ENCODE data around the gene P4HB. TPM values are rescaled to one million over a fixed set of nuclear protein-coding genes. Genes with fewer than 3 reads are reported as not detected.

P4HB gene
- total RNA-seq, 1 donor from 2014 or later = 364 TPM

DNA sequence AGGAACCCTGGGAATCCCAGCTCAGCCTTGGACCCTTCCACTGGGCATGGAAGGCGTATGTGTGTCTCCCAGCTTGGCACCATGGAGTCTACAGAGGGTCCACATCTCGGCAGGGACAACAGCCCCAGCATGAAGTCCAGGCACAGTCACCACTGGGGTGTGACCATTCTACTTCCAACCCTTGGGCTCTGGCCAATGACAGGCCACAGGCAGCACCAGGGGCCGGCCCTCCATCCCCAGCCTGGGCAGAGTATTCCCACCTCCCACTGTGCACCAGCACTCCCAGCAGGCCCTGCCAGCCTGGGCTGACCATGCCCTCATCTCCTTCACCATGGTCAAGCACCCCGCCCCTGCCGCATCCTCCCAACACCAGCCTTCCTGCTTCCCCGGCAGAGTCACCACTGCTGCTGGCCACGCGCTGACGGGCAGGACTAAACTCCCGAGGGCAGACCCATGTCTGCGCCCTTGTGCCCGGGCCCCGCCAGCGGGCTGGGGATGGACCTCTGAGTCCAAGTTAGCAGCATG is 15.9 kb downstream of the P4HB start:
- Mint-ChIP-seq H3K36me3 (ENCODE audit: low read depth) (no peaks in the 10 kb centered on the region), H3K9me3 (no peaks in the 10 kb centered on the region), H3K27me3 (ENCODE audit: low read depth) (no peaks in the 10 kb centered on the region), H3K27ac (ENCODE audit: unreplicated experiment) (no peak overlapping the region), H3K4me3 (no peak overlapping the region), H3K4me1 (no peaks in the 10 kb centered on the region)
- no peak for DNase-seq (ENCODE audit: low read depth, low spot score)
- TF ChIP-seq, protein P1, sequence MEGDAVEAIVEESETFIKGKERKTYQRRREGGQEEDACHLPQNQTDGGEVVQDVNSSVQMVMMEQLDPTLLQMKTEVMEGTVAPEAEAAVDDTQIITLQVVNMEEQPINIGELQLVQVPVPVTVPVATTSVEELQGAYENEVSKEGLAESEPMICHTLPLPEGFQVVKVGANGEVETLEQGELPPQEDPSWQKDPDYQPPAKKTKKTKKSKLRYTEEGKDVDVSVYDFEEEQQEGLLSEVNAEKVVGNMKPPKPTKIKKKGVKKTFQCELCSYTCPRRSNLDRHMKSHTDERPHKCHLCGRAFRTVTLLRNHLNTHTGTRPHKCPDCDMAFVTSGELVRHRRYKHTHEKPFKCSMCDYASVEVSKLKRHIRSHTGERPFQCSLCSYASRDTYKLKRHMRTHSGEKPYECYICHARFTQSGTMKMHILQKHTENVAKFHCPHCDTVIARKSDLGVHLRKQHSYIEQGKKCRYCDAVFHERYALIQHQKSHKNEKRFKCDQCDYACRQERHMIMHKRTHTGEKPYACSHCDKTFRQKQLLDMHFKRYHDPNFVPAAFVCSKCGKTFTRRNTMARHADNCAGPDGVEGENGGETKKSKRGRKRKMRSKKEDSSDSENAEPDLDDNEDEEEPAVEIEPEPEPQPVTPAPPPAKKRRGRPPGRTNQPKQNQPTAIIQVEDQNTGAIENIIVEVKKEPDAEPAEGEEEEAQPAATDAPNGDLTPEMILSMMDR (conservative IDR thresholded peaks at IDR 0.05) = no peak

DNA sequence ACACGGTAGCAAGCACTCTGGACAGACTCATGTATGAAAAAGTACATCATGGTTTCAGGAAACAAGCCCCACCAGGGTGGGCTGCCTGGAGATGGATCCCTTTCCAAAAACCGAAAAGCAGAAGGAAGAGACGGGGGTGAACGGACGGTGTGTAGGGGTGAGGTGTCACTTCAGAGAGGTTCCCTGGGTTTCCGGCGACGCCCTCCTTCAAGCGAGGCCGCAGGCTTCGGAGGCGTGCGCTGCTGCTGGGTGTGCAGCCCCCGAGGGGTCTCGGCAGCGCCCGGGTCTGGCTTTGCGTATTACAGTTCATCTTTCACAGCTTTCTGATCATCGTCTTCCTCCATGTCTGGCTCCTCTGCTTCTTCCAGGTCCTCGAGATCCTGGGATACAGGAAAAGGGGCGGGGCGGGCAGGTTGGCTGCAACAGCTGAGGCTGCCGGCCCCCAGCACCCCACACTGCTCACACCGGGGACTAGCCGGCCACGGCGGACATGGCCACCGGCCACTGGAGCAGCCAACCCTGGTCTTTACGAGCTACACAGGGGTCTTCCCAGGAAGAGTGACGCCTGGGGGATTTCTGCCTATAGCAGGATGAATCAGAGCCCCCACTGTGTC is 16.5 kb downstream of the P4HB start:
- DNase-seq (ENCODE audit: low read depth, low spot score) = no peak
- Mint-ChIP-seq H3K27ac (ENCODE audit: unreplicated experiment) (no peak overlapping the region), H3K4me1 (no peaks in the 10 kb centered on the region), H3K4me3 (no peak overlapping the region), H3K27me3 (ENCODE audit: low read depth) (no peaks in the 10 kb centered on the region), H3K36me3 (ENCODE audit: low read depth) (no peaks in the 10 kb centered on the region), H3K9me3 (no peaks in the 10 kb centered on the region)
- TF ChIP-seq, protein P1 (conservative IDR thresholded peaks at IDR 0.05) = no peak

DNA sequence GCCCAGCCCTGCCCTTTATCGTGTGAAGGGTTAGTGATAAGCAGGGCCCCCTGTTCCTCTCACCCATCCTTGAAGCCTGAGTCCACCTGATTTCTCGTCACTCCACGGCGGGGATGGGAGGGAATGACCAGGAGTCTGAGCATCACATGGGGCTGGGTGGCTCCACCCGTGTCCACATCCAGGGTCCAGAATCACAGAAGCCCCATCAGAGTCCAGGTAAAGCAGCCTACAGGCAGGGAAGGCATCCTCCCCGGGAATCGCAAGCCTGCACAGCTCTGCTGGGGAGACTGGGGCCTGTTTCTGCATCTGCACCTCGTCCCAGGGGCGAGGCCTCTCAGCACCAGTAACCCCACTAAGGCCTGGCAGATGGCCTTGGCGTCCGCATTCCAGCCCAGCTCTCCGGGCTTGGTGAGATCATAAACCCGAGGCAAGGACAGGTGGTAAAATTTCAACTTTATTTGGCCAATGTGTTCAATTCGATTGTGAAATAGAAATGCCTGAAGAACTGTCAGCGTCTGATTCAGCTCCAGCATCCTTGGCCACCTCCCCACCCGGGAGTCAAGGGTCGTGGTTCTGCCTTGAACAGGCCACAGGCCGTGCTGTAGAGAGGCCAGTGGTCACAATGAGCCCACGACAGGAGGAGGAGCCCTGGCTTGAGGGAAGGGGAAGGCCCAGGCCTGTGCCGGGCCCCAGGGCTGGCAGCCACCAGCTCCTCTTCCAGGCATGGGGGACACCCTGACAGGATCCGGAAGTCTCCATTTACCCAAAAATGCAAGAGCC is 17.4 kb downstream of the P4HB start:
- TF ChIP-seq, protein P1 (conservative IDR thresholded peaks at IDR 0.05) = no peak
- no peaks in the 10 kb centered on the region for H3K9me3 Mint-ChIP-seq
- H3K4me1 Mint-ChIP-seq = no peaks in the 10 kb centered on the region
- H3K27ac Mint-ChIP-seq (ENCODE audit: unreplicated experiment) = no peak overlapping the region
- no peaks in the 10 kb centered on the region for H3K36me3 Mint-ChIP-seq (ENCODE audit: low read depth)
- no peak overlapping the region for H3K4me3 Mint-ChIP-seq
- no peak for DNase-seq (ENCODE audit: low read depth, low spot score)
- H3K27me3 Mint-ChIP-seq (ENCODE audit: low read depth) = no peaks in the 10 kb centered on the region

DNA sequence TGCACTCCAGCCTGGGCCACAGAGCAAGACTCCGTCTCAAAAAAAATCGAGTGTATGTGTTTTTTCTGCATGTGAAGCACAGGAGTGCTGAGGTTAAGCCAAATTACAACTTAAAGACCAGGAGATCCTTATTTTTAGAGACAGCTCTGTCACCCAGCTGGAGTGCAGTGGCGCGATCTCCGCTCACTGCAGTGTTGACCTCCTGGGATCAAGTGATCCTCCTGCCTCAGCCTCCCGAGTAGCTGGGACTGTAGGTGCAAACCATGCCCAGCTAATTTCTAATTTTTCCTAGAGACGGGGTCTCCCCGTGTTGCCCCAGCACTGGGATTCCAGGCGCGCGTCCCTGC is 18.0 kb downstream of the P4HB start:
- DNase-seq (ENCODE audit: low read depth, low spot score) = no peak
- H3K36me3 Mint-ChIP-seq (ENCODE audit: low read depth) = no peaks in the 10 kb centered on the region
- H3K4me1 Mint-ChIP-seq = no peaks in the 10 kb centered on the region
- no peak overlapping the region for H3K27ac Mint-ChIP-seq (ENCODE audit: unreplicated experiment)
- no peaks in the 10 kb centered on the region for H3K27me3 Mint-ChIP-seq (ENCODE audit: low read depth)
- H3K4me3 Mint-ChIP-seq = no peak overlapping the region
- TF ChIP-seq, protein P1 (conservative IDR thresholded peaks at IDR 0.05) = no peak
- H3K9me3 Mint-ChIP-seq = no peaks in the 10 kb centered on the region

DNA sequence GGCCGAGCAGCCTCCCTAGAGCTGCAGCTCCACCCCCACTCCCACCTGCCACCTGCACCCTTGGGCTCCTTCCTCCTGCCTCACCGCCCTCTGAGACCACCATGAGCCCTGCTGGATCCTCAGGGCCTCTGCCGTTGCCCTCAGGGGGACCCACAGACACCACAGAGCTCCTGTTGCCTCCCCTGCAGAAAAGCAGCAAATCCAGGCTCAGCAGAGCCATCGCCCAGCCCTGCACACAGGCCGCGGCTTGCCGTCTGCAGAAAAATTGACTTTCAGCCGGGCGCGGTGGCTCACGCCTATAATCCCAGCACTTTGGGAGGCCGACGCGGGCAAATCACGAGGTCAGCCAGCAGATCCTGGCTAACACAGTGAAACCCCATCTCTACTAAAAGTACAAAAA is 18.5 kb downstream of the P4HB start:
- H3K36me3 Mint-ChIP-seq (ENCODE audit: low read depth) = no peaks in the 10 kb centered on the region
- no peaks in the 10 kb centered on the region for H3K27me3 Mint-ChIP-seq (ENCODE audit: low read depth)
- H3K9me3 Mint-ChIP-seq = no peaks in the 10 kb centered on the region
- H3K27ac Mint-ChIP-seq (ENCODE audit: unreplicated experiment) = no peak overlapping the region
- DNase-seq (ENCODE audit: low read depth, low spot score) = no peak
- TF ChIP-seq, protein P1 (conservative IDR thresholded peaks at IDR 0.05) = no peak
- no peaks in the 10 kb centered on the region for H3K4me1 Mint-ChIP-seq
- no peak overlapping the region for H3K4me3 Mint-ChIP-seq
